ENCODE data around the gene HMCN1.

The HMCN1 gene

GRCh38 chr1:186122837-186123236 lies 388.6 kb downstream of the HMCN1 start:
- no peak for TF ChIP-seq ARNTL (CRISPR knock-in tag; IDR thresholded peaks at IDR 0.05; ENCODE audit: borderline replicate concordance, low read depth)
- TF ChIP-seq CSDC2 (CRISPR knock-in tag; IDR thresholded peaks at IDR 0.05) = no peak
- TF ChIP-seq ZNF8 (CRISPR knock-in tag; IDR thresholded peaks at IDR 0.05) = no peak
- no peak for TF ChIP-seq ZC3H10 (CRISPR knock-in tag; IDR thresholded peaks at IDR 0.05)
- TF ChIP-seq ESRRG (CRISPR knock-in tag; IDR thresholded peaks at IDR 0.05) = no peak
- TF ChIP-seq POU6F1 (CRISPR knock-in tag; IDR thresholded peaks at IDR 0.05; ENCODE audit: borderline replicate concordance, low read depth) = no peak
- TF ChIP-seq CREB5 (CRISPR knock-in tag; IDR thresholded peaks at IDR 0.05; ENCODE audit: low read depth) = no peak
- no peak for TF ChIP-seq PPARA (CRISPR knock-in tag; IDR thresholded peaks at IDR 0.05; ENCODE audit: borderline replicate concordance)
- TF ChIP-seq TCF4 (CRISPR knock-in tag; IDR thresholded peaks at IDR 0.05; ENCODE audit: borderline replicate concordance) = no peak
- no peak for TF ChIP-seq PATZ1 (CRISPR knock-in tag; IDR thresholded peaks at IDR 0.05; ENCODE audit: borderline replicate concordance)
- TF ChIP-seq SNAI2 (CRISPR knock-in tag; IDR thresholded peaks at IDR 0.05) = no peak
- TF ChIP-seq TOX (CRISPR knock-in tag; IDR thresholded peaks at IDR 0.05; ENCODE audit: borderline replicate concordance) = no peak
- ATAC-seq = no peak

- TF ChIP-seq ZNF8 (CRISPR knock-in tag; IDR thresholded peaks at IDR 0.05) = no peak
- TF ChIP-seq ISL1 (CRISPR knock-in tag; IDR thresholded peaks at IDR 0.05) = no peak
- no peak for TF ChIP-seq OSR1 (CRISPR knock-in tag; IDR thresholded peaks at IDR 0.05)
- ATAC-seq = no peak
These were observed 390.8 kb downstream of the HMCN1 start for GRCh38 chr1:186125035-186125434.

- TF ChIP-seq ZC3H10 (CRISPR knock-in tag; IDR thresholded peaks at IDR 0.05) (no peak), POU6F1 (CRISPR knock-in tag; IDR thresholded peaks at IDR 0.05; ENCODE audit: borderline replicate concordance, low read depth) (no peak)
- no peak for ATAC-seq
These were observed 391.3 kb downstream of the HMCN1 start for GRCh38 chr1:186125511-186125910.

- ATAC-seq = no peak
- no peak for TF ChIP-seq RARB (CRISPR knock-in tag; IDR thresholded peaks at IDR 0.05)
- no peak for TF ChIP-seq ZNF565 (CRISPR knock-in tag; conservative IDR thresholded peaks at IDR 0.05; ENCODE audit: low read depth)
- no peak for TF ChIP-seq PPARA (CRISPR knock-in tag; IDR thresholded peaks at IDR 0.05; ENCODE audit: borderline replicate concordance)
- TF ChIP-seq OSR1 (CRISPR knock-in tag; IDR thresholded peaks at IDR 0.05) = no peak
- TF ChIP-seq ZFP30 (CRISPR knock-in tag; IDR thresholded peaks at IDR 0.05) = no peak
- no peak for TF ChIP-seq BACH2 (CRISPR knock-in tag; IDR thresholded peaks at IDR 0.05; ENCODE audit: borderline replicate concordance)
- TF ChIP-seq POU6F1 (CRISPR knock-in tag; IDR thresholded peaks at IDR 0.05; ENCODE audit: borderline replicate concordance, low read depth) = no peak
- TF ChIP-seq ZFP3 (CRISPR knock-in tag; IDR thresholded peaks at IDR 0.05) = no peak
- no peak for TF ChIP-seq TOX (CRISPR knock-in tag; IDR thresholded peaks at IDR 0.05; ENCODE audit: borderline replicate concordance)
- no peak for TF ChIP-seq ISL1 (CRISPR knock-in tag; IDR thresholded peaks at IDR 0.05)
- TF ChIP-seq TSHZ2 (CRISPR knock-in tag; IDR thresholded peaks at IDR 0.05) = no peak
- no peak for TF ChIP-seq CREB5 (CRISPR knock-in tag; IDR thresholded peaks at IDR 0.05; ENCODE audit: low read depth)
These were observed 395.6 kb downstream of the HMCN1 start for GRCh38 chr1:186129758-186130157.
